Smooth muscle cell (in vitro differentiated cells): ENCODE measurements around the gene ZNF575. TPM values are rescaled to one million over a fixed set of nuclear protein-coding genes. Genes with fewer than 3 reads are reported as not detected.
A peak's percentile ranks its signal among the peaks of the same experiment; 100 is the strongest.

Source experiments
- DNase-seq: peaks from one replicate; lab custom pipeline; 2025; ENCODE audit not compliant: unreplicated experiment; lab: John Stamatoyannopoulos, UW
- H2AFZ ChIP-seq: fragments of 200-600 bp; sonication (generic); 2 replicates; pipeline ENCODE4 v1.6.0; 2016; ENCODE audit warnings: antibody characterized with exemption, low read depth, mild to moderate bottlenecking
- H3F3A ChIP-seq: fragments of 200-600 bp; sonication (generic); 2 replicates; pipeline ENCODE4 v1.6.0; 2017; ENCODE audit warnings: antibody characterized with exemption, low read depth
- H3K27ac ChIP-seq: fragments of 200-600 bp; sonication (generic); 2 replicates; pipeline ENCODE4 v1.5.1; 2016; ENCODE audit warnings: low read depth, mild to moderate bottlenecking
- H3K27me3 ChIP-seq: fragments of 200-600 bp; sonication (generic); 2 replicates; pipeline ENCODE4 v1.6.1; 2016; ENCODE audit warnings: low read depth, mild to moderate bottlenecking
- H3K36me3 ChIP-seq: fragments of 200-600 bp; sonication (generic); 2 replicates; pipeline ENCODE4 v1.5.1; 2016; ENCODE audit warnings: low read depth
- H3K4me1 ChIP-seq: fragments of 200-600 bp; sonication (generic); 2 replicates; pipeline ENCODE4 v1.5.1; 2016; ENCODE audit warnings: low read depth
- H3K4me2 ChIP-seq: fragments of 200-600 bp; sonication (generic); 2 replicates; pipeline ENCODE4 v1.6.0; 2016; ENCODE audit warnings: mild to moderate bottlenecking
- H3K4me3 ChIP-seq: fragments of 200-600 bp; sonication (generic); 2 replicates; pipeline ENCODE4 v1.5.1; 2016; ENCODE audit warnings: mild to moderate bottlenecking
- H3K79me2 ChIP-seq: fragments of 200-600 bp; sonication (generic); 2 replicates; pipeline ENCODE4 v1.6.0; 2016; ENCODE audit warnings: low read depth, mild to moderate bottlenecking
- H3K9ac ChIP-seq: fragments of 200-600 bp; sonication (generic); 2 replicates; pipeline ENCODE4 v1.6.0; 2016; ENCODE audit warnings: low read depth
- H3K9me3 ChIP-seq: fragments of 200-600 bp; sonication (generic); replicated peaks from 2 replicates; pipeline ENCODE4 v1.5.1; 2016; ENCODE audit warnings: low read depth
- H4K20me1 ChIP-seq: fragments of 200-600 bp; sonication (generic); 2 replicates; pipeline ENCODE4 v1.6.0; 2016; ENCODE audit warnings: low read depth
- WGBS: methylation state at CpG from one replicate; pipeline ENCODE4 v1.1.7; 2016; ENCODE audit warnings: low lambda C conversion rate; 5-methylcytosine and 5-hydroxymethylcytosine counted together
- polyA plus RNA-seq: library from polyadenylated mRNA; unstranded; fragments of >200 nt; fragmentation: Nextera tagmentation; extraction: Ambion mirVana; gene quantifications from 2 replicates; pipeline ENCODE4 v1.2.1, GENCODE V29; 2016
- total RNA-seq: library from RNA; depleted of rRNA; stranded (reverse); fragments of >200 nt; gene quantifications from 2 replicates; pipeline ENCODE4 v1.2.3, GENCODE V29; 2014
- TF ChIP-seq, protein P1 (sequence below): fragments of 200-600 bp; sonication (generic); IDR thresholded peaks from 2 replicates; pipeline ENCODE4 v1.5.1; 2017; ENCODE audit warnings: borderline replicate concordance, mild to moderate bottlenecking, antibody characterized with exemption; ENCODE audit not compliant: insufficient read depth, poor library complexity, severe bottlenecking

The ZNF575 gene
- total and polyA plus RNA-seq, 2 experiments from 2014 or later = 0.18 to 1.7 TPM

DNA sequence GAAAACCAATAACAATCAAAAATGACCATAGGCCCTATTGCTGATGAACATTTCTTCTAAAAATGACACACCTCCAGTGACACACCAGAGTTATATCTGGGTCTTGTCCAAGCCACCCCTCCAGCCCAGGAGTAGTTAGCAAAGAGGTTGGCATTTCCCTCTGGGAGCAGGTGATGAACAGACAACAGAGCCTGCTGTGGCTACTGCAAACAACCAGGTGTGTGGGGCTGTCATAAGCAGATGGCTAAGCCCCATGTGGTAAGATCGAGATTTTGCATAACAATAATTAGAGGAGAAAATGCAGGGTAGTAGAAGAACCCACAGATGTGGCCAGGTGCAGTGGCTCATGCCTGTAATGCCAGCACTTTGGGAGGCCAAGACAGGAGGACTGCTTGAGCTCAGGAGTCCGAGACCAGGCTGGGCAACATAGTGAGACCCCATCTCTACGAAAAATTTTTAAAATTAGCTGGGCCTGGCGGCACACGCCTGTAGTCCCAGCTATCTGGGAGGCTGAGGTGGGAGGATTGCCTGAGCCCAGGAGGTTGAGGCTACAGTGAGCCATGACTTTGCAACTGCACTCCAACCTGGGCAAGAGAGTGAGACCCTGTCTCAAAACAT is 37.3 kb downstream of the ZNF575 start:
- WGBS = 86% methylated on average over 5 of the region's 5 CpGs
- Histone ChIP-seq H3K9me3 (no peaks in the 10 kb centered on the region), H3K36me3 (no peaks in the 10 kb centered on the region), H4K20me1 (no peaks in the 10 kb centered on the region), H3K4me1 (peaks cover 5% of the 10 kb centered on the region), H3K4me2 (no peak overlapping the region), H3K27ac (no peak overlapping the region), H3K9ac (no peak overlapping the region), H3K79me2 (peaks cover 15% of the 10 kb centered on the region), H3F3A (no peaks in the 10 kb centered on the region), H3K4me3 (no peak overlapping the region), H3K27me3 (no peaks in the 10 kb centered on the region), H2AFZ (no peak overlapping the region)
- no peak for DNase-seq
- TF ChIP-seq, protein P1, sequence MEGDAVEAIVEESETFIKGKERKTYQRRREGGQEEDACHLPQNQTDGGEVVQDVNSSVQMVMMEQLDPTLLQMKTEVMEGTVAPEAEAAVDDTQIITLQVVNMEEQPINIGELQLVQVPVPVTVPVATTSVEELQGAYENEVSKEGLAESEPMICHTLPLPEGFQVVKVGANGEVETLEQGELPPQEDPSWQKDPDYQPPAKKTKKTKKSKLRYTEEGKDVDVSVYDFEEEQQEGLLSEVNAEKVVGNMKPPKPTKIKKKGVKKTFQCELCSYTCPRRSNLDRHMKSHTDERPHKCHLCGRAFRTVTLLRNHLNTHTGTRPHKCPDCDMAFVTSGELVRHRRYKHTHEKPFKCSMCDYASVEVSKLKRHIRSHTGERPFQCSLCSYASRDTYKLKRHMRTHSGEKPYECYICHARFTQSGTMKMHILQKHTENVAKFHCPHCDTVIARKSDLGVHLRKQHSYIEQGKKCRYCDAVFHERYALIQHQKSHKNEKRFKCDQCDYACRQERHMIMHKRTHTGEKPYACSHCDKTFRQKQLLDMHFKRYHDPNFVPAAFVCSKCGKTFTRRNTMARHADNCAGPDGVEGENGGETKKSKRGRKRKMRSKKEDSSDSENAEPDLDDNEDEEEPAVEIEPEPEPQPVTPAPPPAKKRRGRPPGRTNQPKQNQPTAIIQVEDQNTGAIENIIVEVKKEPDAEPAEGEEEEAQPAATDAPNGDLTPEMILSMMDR = no peak

DNA sequence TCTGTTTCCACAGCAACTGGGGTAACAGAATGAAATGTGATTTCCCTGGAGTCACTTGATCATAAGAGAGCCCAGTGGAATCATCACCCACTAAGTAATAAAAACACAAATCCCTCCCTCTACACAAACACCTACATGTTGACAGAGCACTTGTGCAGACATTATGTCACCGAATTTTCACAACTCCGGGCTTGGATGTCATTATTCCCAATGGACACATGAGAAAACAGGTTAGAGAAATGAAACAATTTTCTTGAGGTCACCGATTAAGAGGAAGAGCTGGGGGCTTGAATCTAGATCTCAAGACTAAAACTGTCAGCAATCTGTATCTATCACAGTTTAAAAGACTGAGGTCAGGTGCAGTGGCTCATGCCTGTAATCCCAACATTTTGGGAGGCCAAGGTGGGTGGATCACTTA is 39.2 kb downstream of the ZNF575 start:
- H3K4me1 ChIP-seq = peaks cover 10% of the 10 kb centered on the region
- TF ChIP-seq, protein P1 = no peak
- H3K79me2 ChIP-seq = peaks cover 15% of the 10 kb centered on the region
- no peaks in the 10 kb centered on the region for H3K9me3 ChIP-seq
- DNase-seq = no peak
- no peaks in the 10 kb centered on the region for H3K27me3 ChIP-seq
- H3K27ac ChIP-seq = no peak overlapping the region
- H3K36me3 ChIP-seq = no peaks in the 10 kb centered on the region
- no peak overlapping the region for H2AFZ ChIP-seq
- no peak overlapping the region for H3K4me3 ChIP-seq
- no peak overlapping the region for H3K9ac ChIP-seq
- no peak overlapping the region for H3K4me2 ChIP-seq
- no peaks in the 10 kb centered on the region for H4K20me1 ChIP-seq
- no peaks in the 10 kb centered on the region for H3F3A ChIP-seq
- WGBS = 97% methylated on average over 3 of the region's 3 CpGs

DNA sequence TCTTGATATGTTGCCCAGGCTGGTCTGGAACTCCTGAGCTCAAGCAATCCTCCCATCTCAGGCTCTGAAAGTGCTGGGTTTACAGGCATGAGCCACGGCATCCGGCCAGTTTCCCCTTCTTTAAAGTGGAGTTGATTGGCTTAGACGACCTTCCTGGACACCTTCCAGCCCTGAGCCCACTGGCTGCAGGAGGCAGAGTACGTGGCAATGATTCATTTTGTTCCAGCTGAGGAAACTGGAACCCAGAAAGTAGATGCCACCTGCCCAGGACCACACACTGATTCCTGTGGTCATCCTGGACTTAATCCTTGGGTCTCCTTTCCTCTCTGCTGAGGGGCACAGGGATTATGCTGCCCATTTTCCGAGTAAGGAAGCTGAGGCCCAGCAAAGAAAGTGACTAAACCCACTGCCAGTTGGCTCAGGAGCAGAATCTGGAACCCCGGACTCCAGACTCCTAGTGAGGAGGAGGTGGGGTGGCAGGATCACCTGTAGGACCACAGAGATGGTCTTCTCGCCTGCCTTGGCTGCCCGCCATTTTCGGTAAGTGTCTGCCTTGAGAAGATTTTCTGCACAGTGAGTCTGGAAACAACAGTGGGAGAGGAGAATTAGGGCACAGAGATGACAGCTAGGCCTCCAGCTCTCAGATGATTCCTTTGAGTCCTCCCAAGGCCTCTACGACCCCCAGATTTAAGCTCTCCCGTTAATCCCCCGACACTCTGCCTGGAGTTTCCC is 41.6 kb downstream of the ZNF575 start:
- H4K20me1 ChIP-seq = no peaks in the 10 kb centered on the region
- H3K4me3 ChIP-seq = peak overlapping the region; percentile 94
- no peaks in the 10 kb centered on the region for H3K27me3 ChIP-seq
- H3K4me1 ChIP-seq = peaks cover 10% of the 10 kb centered on the region
- H3F3A ChIP-seq = no peaks in the 10 kb centered on the region
- peak overlapping the region; percentile 97 for H2AFZ ChIP-seq
- TF ChIP-seq, protein P1 = no peak
- H3K4me2 ChIP-seq = peak overlapping the region; percentile 100
- H3K9me3 ChIP-seq = no peaks in the 10 kb centered on the region
- no peak for DNase-seq
- H3K36me3 ChIP-seq = no peaks in the 10 kb centered on the region
- H3K79me2 ChIP-seq = peaks cover 15% of the 10 kb centered on the region
- H3K9ac ChIP-seq = peak overlapping the region; percentile 98
- 61% methylated on average over 12 of the region's 12 CpGs for WGBS
- peak overlapping the region; percentile 89 for H3K27ac ChIP-seq
